Astrocyte of the spinal cord (primary cell): ENCODE results near the gene TCP1.
"Not testable (repeated sequence)": the region's sequence is repeated elsewhere in the genome, so short reads cannot be mapped to it uniquely, and the experiment has no call there.

ENCODE experiments used
- DNase-seq: peaks from one replicate; pipeline ENCODE4 v3.0.0; 2011; ENCODE audit warnings: low read depth, low spot score
- H3K4me3 ChIP-seq: 2 replicates; pipeline ENCODE4 v1.5.1; 2011; ENCODE audit warnings: low read depth, mild to moderate bottlenecking, low read length, moderate library complexity
- in situ Hi-C: cut with HindIII; loops from 2 replicates; pipeline ENCODE4 v1.10.0; 2017; ENCODE audit warnings: low sequenced_read_pairs
- TF ChIP-seq, protein P1 (sequence below): IDR thresholded peaks from 2 replicates; pipeline ENCODE4 v1.5.1; 2012; ENCODE audit warnings: low read depth, mild to moderate bottlenecking, low read length, inconsistent platforms

The TCP1 gene

DNA sequence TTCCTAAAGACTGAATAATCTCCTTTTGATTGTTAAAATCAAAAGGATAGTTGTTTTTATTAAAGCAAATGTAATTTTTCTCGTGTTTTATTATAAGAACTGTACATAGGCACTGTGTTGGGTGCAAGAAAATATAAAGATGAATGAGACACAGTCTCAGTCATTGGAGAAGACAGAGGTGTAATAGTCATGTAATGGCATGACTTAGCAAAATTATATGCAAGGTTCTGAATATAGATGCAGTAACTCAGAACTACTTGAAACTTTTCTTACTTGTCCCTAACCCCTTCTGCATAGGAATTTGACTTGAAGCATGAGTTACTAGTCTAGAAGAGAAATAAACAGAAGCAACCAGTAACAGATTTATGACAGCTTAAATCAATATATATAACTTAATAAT, 47.2 kb downstream of the TCP1 start:
- TF ChIP-seq, protein P1, sequence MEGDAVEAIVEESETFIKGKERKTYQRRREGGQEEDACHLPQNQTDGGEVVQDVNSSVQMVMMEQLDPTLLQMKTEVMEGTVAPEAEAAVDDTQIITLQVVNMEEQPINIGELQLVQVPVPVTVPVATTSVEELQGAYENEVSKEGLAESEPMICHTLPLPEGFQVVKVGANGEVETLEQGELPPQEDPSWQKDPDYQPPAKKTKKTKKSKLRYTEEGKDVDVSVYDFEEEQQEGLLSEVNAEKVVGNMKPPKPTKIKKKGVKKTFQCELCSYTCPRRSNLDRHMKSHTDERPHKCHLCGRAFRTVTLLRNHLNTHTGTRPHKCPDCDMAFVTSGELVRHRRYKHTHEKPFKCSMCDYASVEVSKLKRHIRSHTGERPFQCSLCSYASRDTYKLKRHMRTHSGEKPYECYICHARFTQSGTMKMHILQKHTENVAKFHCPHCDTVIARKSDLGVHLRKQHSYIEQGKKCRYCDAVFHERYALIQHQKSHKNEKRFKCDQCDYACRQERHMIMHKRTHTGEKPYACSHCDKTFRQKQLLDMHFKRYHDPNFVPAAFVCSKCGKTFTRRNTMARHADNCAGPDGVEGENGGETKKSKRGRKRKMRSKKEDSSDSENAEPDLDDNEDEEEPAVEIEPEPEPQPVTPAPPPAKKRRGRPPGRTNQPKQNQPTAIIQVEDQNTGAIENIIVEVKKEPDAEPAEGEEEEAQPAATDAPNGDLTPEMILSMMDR, result no peak
- no peak overlapping the region for H3K4me3 ChIP-seq
- in situ Hi-C loops, result no loop called here
- no peak for DNase-seq

DNA sequence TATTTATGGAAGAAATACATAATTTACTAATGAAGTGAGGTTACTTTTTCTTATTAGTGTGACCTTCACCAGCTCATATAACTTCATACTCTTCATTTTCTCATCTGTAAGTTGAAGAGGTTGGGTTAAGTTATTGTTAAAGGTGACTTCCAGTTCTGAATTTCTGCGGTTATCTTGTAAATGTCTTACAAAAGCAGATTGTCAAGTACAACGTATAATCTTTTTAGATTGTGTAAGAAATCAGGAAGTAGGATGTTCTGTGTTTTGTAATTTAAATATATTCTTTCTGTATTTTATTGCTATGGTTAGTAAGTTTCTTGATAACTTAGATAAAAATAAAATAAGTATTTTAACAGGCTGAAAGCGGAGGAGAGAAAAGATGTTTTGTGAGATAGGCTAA, 50.1 kb downstream of the TCP1 start:
- in situ Hi-C loops, result no loop called here
- no peak overlapping the region for H3K4me3 ChIP-seq
- no peak for DNase-seq
- TF ChIP-seq, protein P1, result no peak

DNA sequence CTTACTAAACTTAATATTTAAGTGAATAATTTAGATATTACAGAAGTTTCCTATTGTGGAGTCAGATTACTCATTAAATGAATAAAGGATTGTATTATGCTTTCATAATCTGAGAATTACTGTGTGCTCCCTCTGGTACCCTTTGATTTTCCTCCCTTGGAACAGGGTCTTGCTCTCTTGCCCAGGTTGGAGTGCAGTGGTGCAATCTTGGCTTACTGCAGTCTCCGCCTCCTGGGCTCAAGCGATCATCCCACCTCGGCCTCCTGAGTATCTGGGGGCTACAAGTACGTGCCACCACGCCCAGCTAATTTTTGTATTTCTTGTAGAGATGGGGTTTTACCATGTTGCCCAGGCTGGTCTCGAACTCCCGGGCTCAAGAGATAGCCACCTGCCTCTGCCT, 52.5 kb downstream of the TCP1 start:
- in situ Hi-C loops, result no loop called here
- DNase-seq, result no peak
- TF ChIP-seq, protein P1, result no peak
- H3K4me3 ChIP-seq, result no peak overlapping the region

DNA sequence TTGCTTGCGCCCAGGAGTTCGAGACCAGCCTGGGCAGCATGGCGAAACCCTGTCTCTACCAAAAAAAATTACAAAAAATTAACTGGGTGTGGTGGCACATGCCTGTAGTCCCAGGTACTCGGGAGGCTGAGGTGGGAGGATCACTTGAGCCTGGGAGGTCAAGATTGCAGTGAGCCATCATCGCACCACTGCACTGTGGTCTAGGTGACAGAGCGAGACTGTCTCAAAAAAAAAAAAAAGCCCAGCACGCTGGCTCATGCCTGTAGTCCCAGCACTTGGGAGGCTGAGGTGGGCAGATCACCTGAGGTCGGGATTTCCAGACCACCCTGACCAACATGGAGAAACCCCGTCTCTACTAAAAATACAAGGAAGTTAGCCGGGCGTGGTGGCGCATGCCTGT, 56.0 kb downstream of the TCP1 start:
- DNase-seq, H3K4me3 ChIP-seq, in situ Hi-C loops: not testable (repeated sequence)

DNA sequence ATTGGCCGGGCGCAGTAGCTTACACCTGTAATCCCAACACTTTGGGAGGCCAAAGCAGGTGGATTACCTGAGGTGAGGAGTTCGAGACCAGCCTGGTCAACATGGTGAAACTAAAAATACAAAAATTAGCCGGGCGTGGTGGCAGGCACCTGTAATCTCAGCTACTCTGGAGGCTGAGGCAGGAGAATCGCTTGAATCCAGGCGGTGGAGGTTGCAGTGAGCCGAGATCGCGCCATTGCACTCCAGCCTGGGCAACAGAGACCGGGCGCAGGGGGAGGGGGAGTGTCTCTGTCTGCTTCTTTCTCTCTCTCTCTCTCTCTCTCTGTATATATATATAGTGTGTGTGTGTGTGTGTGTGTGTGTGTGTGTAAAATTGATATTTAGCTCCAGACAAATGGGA, 56.9 kb downstream of the TCP1 start:
- in situ Hi-C loops, DNase-seq, H3K4me3 ChIP-seq: not testable (repeated sequence)

DNA sequence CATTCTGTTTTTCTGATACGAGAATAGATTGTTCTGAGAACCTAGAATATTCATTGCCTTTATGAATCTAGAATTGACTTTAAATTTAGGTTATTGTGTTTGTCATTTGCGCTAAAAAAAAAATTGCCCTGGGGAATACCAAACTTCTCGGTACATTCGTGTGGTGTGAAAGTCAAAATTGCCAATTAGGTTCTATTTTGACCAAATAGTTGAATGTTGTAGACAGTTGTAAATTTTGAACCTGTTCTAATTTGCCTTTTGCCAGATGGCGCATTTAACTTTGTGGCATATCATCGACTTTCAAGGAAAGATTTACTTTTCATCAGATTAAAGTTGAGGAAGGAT, 59.1 kb downstream of the TCP1 start:
- in situ Hi-C loops, result no loop called here
- no peak for DNase-seq
- TF ChIP-seq, protein P1, result no peak
- no peak overlapping the region for H3K4me3 ChIP-seq

DNA sequence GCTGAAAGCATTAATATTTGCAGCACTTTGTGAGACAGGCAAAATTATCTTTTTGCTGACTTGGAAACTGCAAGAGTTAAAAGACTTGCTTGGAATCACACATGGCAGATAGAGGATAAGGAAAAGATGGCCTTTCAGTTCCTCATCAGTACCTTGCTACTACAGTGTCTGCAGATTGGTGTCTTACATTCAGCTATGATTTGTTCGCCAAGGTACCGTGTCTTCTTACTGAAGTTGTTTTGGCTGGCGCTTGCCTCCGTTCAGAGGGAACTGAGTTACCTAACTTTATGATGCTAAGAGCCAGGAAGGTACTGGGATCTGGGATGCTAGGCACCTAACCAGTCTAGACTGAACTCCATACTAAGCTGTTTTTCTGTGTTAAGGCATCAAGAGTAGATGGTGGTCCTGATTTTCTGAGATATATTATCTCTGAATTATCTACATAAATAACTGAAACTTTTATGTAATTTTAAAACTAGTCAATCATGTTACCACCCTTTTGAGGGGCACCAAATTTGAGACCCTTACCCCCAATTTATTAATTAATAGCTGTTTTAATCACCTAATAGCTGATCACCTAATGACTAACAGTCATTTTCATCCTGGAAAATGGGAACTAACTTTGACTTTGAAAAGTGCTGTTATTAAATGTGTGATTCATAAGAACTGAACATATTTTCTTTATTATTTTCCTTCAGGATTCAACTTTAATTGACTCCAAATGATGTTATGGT, 59.6 kb downstream of the TCP1 start:
- TF ChIP-seq, protein P1, result no peak
- in situ Hi-C loops, result no loop called here
- H3K4me3 ChIP-seq, result peak overlapping the region; percentile 86
- DNase-seq, result peak; percentile 25

DNA sequence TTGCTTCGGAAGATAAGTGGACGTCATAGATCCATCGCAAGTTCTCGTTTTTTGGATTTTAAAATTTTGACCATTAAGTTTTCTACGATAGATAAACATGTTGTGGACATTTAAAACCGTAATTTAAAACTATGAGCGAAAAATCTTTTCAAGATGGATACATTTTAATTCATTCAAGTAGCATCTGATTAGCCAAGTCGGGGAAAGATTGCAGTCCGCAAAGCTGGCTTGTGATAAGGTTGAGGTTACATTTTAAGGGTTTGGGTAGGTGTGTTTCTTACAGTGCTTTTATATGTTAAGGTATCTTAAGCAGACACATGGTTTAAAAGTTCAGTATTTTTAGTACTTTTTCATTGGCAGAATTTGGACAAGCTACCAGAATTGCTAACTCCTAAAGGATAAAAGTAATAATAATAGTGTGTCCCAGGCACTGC, 60.9 kb downstream of the TCP1 start:
- TF ChIP-seq, protein P1, result no peak
- in situ Hi-C loops, result no loop called here
- H3K4me3 ChIP-seq, result peak overlapping the region; percentile 86
- DNase-seq, result peak; percentile 16
